ENCODE data around the gene IL1RAPL2. TPM values are rescaled to one million over a fixed set of nuclear protein-coding genes. Genes with fewer than 3 reads are reported as not detected.

IL1RAPL2 gene
- total RNA-seq, 4 donors from 2014 or later: not detected

DNA sequence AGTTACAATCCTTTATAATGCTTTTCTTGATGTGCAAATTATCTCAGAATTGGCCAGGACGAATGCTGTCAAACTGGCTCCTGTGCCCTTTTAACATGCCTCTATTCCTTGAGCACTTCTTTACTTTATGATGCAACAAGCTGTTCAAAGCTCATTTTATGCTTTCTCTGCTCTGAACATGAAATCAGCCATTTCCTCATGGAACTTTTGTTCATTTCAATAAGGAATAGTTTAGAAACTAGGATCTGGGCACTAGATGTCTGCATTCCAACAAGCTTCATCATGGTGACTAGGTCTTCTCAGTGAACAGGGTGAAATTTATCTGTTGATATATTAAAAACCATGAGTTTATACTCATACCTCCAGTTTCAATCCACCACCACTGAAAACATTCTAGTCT, 741.8 kb downstream of the IL1RAPL2 start:
- TF ChIP-seq, protein P1, sequence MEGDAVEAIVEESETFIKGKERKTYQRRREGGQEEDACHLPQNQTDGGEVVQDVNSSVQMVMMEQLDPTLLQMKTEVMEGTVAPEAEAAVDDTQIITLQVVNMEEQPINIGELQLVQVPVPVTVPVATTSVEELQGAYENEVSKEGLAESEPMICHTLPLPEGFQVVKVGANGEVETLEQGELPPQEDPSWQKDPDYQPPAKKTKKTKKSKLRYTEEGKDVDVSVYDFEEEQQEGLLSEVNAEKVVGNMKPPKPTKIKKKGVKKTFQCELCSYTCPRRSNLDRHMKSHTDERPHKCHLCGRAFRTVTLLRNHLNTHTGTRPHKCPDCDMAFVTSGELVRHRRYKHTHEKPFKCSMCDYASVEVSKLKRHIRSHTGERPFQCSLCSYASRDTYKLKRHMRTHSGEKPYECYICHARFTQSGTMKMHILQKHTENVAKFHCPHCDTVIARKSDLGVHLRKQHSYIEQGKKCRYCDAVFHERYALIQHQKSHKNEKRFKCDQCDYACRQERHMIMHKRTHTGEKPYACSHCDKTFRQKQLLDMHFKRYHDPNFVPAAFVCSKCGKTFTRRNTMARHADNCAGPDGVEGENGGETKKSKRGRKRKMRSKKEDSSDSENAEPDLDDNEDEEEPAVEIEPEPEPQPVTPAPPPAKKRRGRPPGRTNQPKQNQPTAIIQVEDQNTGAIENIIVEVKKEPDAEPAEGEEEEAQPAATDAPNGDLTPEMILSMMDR (IDR thresholded peaks at IDR 0.05): no peak
- no peak for TF ChIP-seq POLR2A (IDR thresholded peaks at IDR 0.05)
- no peaks in the 10 kb centered on the region for H3K27me3 ChIP-seq
- H3K27ac ChIP-seq: no peak overlapping the region
- DNase-seq: no peak
- intact Hi-C loops (cut with DNase I): no loop called here
- H3K4me1 ChIP-seq: no peaks in the 10 kb centered on the region
- H3K4me3 ChIP-seq (replicated peaks in 1 of 3): no peak overlapping the region
- H3K9me3 ChIP-seq: no peaks in the 10 kb centered on the region
- H3K36me3 ChIP-seq: no peaks in the 10 kb centered on the region
- 61 to 75% methylated on average over 1 of the region's 1 CpG for WGBS, 2 donors

GRCh38 chrX:105313596-105313995, 747.6 kb downstream of the IL1RAPL2 start:
- no peak overlapping the region for H3K27ac ChIP-seq
- intact Hi-C loops (cut with DNase I): no loop called here
- no peaks in the 10 kb centered on the region for H3K36me3 ChIP-seq
- DNase-seq: no peak
- H3K4me3 ChIP-seq (replicated peaks in 1 of 3): no peak overlapping the region
- 85 to 95% methylated on average over 1 of the region's 1 CpG for WGBS, 2 donors
- no peaks in the 10 kb centered on the region for H3K4me1 ChIP-seq
- TF ChIP-seq, protein P1 (IDR thresholded peaks at IDR 0.05): no peak
- no peak for TF ChIP-seq POLR2A (IDR thresholded peaks at IDR 0.05)
- H3K9me3 ChIP-seq: no peaks in the 10 kb centered on the region
- no peaks in the 10 kb centered on the region for H3K27me3 ChIP-seq

DNA sequence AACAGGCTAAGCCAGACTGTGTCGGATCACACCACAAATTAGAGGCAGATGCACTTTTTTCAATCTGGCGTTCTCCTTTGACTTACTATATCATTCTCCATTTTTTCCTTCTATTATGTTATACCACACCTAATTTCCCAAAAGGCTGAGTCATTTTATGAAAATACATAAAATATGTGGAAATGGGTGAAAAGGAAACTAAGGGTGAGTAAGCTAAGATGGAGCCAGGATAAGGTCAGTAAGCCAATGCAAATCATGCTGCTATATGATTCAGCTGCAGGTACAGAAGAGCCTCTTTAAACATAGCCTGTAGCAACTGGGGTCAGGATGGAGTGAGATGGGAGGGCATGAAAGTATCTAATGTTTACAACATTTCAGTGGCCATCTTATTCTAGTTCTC, 748.5 kb downstream of the IL1RAPL2 start:
- H3K4me1 ChIP-seq: no peaks in the 10 kb centered on the region
- H3K27me3 ChIP-seq: no peaks in the 10 kb centered on the region
- H3K4me3 ChIP-seq (replicated peaks in 1 of 3): no peak overlapping the region
- H3K36me3 ChIP-seq: no peaks in the 10 kb centered on the region
- intact Hi-C loops (cut with DNase I): no loop called here
- H3K9me3 ChIP-seq: no peaks in the 10 kb centered on the region
- 89 to 91% methylated on average over 2 of the region's 2 CpGs for WGBS, 2 donors
- TF ChIP-seq, protein P1 (IDR thresholded peaks at IDR 0.05): no peak
- no peak for TF ChIP-seq POLR2A (IDR thresholded peaks at IDR 0.05)
- no peak for DNase-seq
- H3K27ac ChIP-seq: no peak overlapping the region

DNA sequence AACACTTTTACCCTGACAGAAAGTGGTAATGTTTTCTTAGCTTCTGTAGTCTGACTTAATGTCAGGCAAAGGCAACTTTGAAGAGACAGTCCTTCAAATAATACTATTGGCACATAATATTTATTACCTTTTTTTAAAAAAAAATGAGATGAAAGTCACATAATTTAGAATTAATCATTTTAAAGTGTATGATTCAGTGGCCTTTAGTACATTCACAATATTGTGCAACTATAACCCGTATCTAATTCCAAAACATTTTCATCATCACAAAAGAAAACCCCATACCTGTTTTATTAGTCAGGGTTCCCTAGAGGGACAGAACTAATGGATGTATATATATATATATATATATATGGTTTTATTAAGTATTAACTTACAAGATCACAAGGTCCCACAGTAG, 749.2 kb downstream of the IL1RAPL2 start:
- 88 to 100% methylated on average over 1 of the region's 1 CpG for WGBS, 2 donors
- DNase-seq: no peak
- intact Hi-C loops (cut with DNase I): no loop called here
- no peak overlapping the region for H3K4me3 ChIP-seq (replicated peaks in 1 of 3)
- no peaks in the 10 kb centered on the region for H3K4me1 ChIP-seq
- no peaks in the 10 kb centered on the region for H3K27me3 ChIP-seq
- TF ChIP-seq POLR2A (IDR thresholded peaks at IDR 0.05): no peak
- TF ChIP-seq, protein P1 (IDR thresholded peaks at IDR 0.05): no peak
- H3K36me3 ChIP-seq: no peaks in the 10 kb centered on the region
- no peak overlapping the region for H3K27ac ChIP-seq
- H3K9me3 ChIP-seq: no peaks in the 10 kb centered on the region

DNA sequence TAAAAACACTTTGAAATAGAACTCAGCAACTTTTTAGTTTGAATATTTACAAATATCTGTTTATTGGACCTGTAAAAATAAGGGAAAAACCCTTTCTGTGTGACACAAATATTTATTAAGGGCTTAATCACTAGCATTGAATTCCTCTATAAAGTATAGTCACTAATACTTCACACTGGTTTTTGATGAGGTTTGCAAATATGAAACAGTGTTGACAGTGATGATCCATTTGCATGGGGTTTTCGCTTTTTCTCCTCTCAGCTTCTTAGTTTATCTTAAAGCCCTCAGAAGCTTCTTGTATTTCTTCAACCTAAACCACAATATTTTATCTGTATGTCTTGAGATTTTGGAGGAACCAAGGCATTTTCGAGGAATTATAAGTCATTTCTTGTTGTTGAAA, 751.1 kb downstream of the IL1RAPL2 start:
- no peaks in the 10 kb centered on the region for H3K27me3 ChIP-seq
- H3K36me3 ChIP-seq: no peaks in the 10 kb centered on the region
- no peak overlapping the region for H3K4me3 ChIP-seq (replicated peaks in 1 of 3)
- intact Hi-C loops (cut with DNase I): no loop called here
- DNase-seq: no peak
- H3K9me3 ChIP-seq: no peaks in the 10 kb centered on the region
- no peaks in the 10 kb centered on the region for H3K4me1 ChIP-seq
- H3K27ac ChIP-seq: no peak overlapping the region
- 89 to 95% methylated on average over 2 of the region's 2 CpGs for WGBS, 2 donors
- TF ChIP-seq, protein P1 (IDR thresholded peaks at IDR 0.05): no peak
- TF ChIP-seq POLR2A (IDR thresholded peaks at IDR 0.05): no peak

Data from thyroid gland (tissue), 4 donors.